ENCODE results near the gene CHCHD6. TPM values are rescaled to one million over a fixed set of nuclear protein-coding genes. Genes with fewer than 3 reads are reported as not detected.

Gene CHCHD6, protein sequence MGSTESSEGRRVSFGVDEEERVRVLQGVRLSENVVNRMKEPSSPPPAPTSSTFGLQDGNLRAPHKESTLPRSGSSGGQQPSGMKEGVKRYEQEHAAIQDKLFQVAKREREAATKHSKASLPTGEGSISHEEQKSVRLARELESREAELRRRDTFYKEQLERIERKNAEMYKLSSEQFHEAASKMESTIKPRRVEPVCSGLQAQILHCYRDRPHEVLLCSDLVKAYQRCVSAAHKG
- total RNA-seq, result 10.5 TPM
- 14.2 TPM for polyA plus RNA-seq
- long read RNA-seq, donor 1, partial matches to known transcripts, result 0 of 3 reads
- long read RNA-seq, donor 1, other reads (novel, unspliced or antisense), result 0 of 3 reads
- long read RNA-seq, donor 2, transcript CHCHD6-201 (8 exons, 1,006 nt), result major isoform, 7 of 7 reads
- long read RNA-seq, donor 2, partial matches to known transcripts, result 0 of 7 reads
- long read RNA-seq, donor 2, other reads (novel, unspliced or antisense), result 0 of 7 reads
- long read RNA-seq, donor 3, partial matches to known transcripts, result 7 of 10 reads
- long read RNA-seq, donor 3, other reads (novel, unspliced or antisense), result 0 of 10 reads
- long read RNA-seq, donor 4, partial matches to known transcripts, result 0 of 2 reads
- long read RNA-seq, donor 4, other reads (novel, unspliced or antisense), result 0 of 2 reads
- long read RNA-seq, donor 5, transcript CHCHD6-201 (8 exons, 1,006 nt), result major isoform, 5 of 15 reads
- long read RNA-seq, donor 5, partial matches to known transcripts, result 10 of 15 reads
- long read RNA-seq, donor 5, other reads (novel, unspliced or antisense), result 0 of 15 reads
- long read RNA-seq, donor 6, partial matches to known transcripts, result 0 of 4 reads
- long read RNA-seq, donor 6, other reads (novel, unspliced or antisense), result 0 of 4 reads
- long read RNA-seq, donor 7, partial matches to known transcripts, result 0 of 1 reads
- long read RNA-seq, donor 7, other reads (novel, unspliced or antisense), result 0 of 1 reads
- long read RNA-seq, donor 8, result 0 reads
- long read RNA-seq, donor 9, partial matches to known transcripts, result 0 of 2 reads
- long read RNA-seq, donor 9, other reads (novel, unspliced or antisense), result 0 of 2 reads
- long read RNA-seq, donor 10, partial matches to known transcripts, result 0 of 2 reads
- long read RNA-seq, donor 10, other reads (novel, unspliced or antisense), result 0 of 2 reads

DNA sequence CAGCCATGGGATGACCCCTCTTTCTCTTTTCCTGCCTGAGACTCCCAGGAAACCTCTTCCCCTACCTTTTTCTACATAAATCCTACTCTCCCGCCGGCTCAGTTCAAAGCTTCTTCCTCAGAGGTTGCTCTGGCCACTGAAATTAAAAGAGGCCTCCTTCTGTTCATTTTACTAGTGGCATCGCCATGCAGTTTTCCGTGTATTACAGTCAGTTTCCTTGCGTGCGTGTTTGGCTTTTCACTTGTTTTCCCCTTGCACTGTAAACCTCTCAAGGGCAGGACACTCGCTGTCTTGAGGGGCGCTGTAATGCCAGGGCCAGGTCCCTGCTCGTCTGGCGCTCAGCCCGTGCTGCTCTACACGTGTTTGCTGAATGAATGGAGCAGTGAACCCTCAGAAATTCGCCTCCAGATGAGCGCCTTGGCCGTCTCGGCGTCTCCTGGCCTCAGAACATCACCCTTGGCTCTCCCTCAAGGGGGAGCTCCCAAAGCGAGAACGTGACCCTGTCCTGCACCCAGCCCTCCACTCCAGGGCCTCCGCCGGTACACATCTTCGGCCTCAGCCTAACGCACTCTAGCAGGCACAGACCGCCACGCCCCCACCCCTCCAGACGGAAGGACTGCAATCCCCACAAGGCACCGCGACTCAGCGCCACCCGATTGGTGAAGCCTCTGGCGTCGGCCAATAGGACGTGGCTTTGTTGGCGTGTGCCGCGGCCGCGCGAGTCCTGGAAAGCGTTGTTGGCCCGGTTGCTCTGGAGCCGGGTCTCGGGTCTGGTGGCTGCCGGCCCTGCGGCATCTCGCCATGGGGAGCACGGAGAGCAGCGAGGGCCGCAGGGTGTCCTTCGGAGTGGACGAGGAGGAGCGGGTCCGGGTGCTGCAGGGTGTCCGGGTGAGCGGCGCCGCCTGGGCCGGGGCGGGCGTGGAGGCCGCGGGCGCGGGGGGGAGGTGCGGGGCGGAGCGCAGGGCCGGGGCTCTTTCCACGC lies at the start of gene CHCHD6:
TSS of gene CHCHD6 (plus strand) at position 729 of the 982 bp plus-strand sequence. CDS start at position 802, 73 bp downstream.
- Histone ChIP-seq H3K27me3 (ENCODE audit: control insufficient read depth in 2 of 2, insufficient read depth in 1 of 2, low read length in 1 of 2) (peaks cover 0 to 25% of the 10 kb centered on the region in 2 donors), H3K36me3 (ENCODE audit: control insufficient read depth in 2 of 2, insufficient read depth in 2 of 2, low read length in 1 of 2) (no peaks in the 10 kb centered on the region), H3K9me3 (ENCODE audit: control insufficient read depth in 2 of 2, insufficient read depth in 1 of 2, low read length in 1 of 2) (peaks cover 0 to 8% of the 10 kb centered on the region in 2 donors), H3K4me1 (ENCODE audit: control insufficient read depth in 2 of 2, insufficient read depth in 2 of 2, low read length in 2 of 2) (peaks cover 0 to 13% of the 10 kb centered on the region in 2 donors), H3K27ac (ENCODE audit: low read depth in 1 of 2, low read length in 1 of 2) (no peak within 1 kb of the TSS), H3K4me3 (ENCODE audit: low read length in 2 of 2) (peak within 1 kb of the TSS; percentile 66 to 74)
- DNase-seq (ENCODE audit: low read depth in 6 of 9, low spot score in 9 of 9), result peak; percentile 84 to 98 (median 93)
- WGBS, result 6% methylated on average over 69 of the region's 69 CpGs

DNA sequence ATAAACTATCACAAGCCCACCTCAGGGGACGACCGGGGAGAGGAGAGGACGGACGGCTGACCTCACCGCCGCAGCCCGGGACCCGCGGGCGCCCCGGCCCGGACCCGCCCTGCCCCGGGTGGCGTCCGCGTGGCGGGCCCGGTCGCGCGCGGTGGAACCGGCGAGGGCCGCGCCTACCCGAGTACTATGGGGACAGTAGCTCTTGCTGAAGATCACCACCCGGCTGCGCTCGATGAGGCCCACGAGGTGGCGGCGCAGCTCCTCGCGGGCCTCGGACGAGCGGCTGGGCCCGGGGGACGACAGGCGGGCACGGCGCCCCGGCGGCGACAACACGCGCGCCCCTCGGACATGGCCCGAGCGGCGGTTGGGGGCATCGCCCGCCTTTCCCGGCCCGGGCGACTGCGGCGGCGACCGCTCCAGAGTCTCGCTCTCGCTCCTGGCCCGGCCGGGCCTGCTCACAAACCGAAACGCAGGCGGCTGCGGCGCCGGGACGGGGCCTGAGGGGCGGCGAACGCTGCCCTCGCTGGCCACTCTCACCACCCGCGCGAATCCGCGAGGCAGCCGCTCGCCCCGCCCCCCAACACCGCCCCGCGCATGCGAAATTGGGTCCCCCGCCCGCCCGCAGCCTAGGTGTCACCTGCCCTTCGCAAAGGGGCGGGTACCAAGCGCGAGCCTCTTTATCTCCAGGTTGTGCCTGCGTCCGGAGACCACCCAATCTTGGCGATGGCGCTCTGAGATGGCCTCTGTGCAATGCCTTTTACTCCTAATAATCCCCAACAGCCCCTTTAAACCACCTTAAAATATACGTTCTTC lies 49.3 kb upstream of the CHCHD6 start, which contains the start of gene TXNRD3:
TSS of gene TXNRD3 (minus strand) at position 554 of the 813 bp plus-strand sequence.
- Histone ChIP-seq H3K9me3 (ENCODE audit: control insufficient read depth in 2 of 2, insufficient read depth in 1 of 2, low read length in 1 of 2) (peaks cover 0 to 17% of the 10 kb centered on the region in 2 donors), H3K36me3 (ENCODE audit: control insufficient read depth in 2 of 2, insufficient read depth in 2 of 2, low read length in 1 of 2) (no peaks in the 10 kb centered on the region), H3K27me3 (ENCODE audit: control insufficient read depth in 2 of 2, insufficient read depth in 1 of 2, low read length in 1 of 2) (no peaks in the 10 kb centered on the region), H3K27ac (ENCODE audit: low read depth in 1 of 2, low read length in 1 of 2) (peak within 1 kb of the TSS in 1 of 2 donors; percentile 4), H3K4me3 (ENCODE audit: low read length in 2 of 2) (peak within 1 kb of the TSS; percentile 49 to 85), H3K4me1 (ENCODE audit: control insufficient read depth in 2 of 2, insufficient read depth in 2 of 2, low read length in 2 of 2) (peaks cover 0 to 19% of the 10 kb centered on the region in 2 donors)
- DNase-seq (ENCODE audit: low read depth in 6 of 9, low spot score in 9 of 9), result peak in 7 of 9 donors; percentile 43 to 79 (median 58)
- under 1% methylated on average over 102 of the region's 102 CpGs for WGBS

DNA sequence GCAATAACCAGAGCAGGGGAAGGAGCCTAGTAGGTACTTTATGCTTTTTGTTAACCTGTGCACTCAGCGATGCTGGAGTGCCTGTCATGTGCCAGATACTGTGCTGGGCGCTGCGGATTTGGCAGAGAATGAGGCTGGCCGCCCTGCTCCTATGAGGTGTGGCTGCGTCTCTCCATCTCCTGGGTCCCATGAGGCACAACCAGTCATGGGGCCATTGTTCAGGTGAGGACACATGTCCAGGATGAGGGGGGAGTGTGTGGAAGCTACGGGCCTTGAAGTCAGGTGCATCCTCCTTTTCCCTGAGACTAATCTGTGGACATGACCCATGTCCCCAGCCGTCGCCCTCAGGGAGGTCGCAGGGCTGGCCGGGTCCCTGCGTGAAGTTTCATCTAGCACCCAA lies 48.2 kb upstream of the CHCHD6 start:
- H3K4me3 ChIP-seq (ENCODE audit: low read length in 2 of 2), result no peak overlapping the region
- no peak overlapping the region for H3K27ac ChIP-seq (ENCODE audit: low read depth in 1 of 2, low read length in 1 of 2)
- no peaks in the 10 kb centered on the region for H3K27me3 ChIP-seq (ENCODE audit: control insufficient read depth in 2 of 2, insufficient read depth in 1 of 2, low read length in 1 of 2)
- H3K9me3 ChIP-seq (ENCODE audit: control insufficient read depth in 2 of 2, insufficient read depth in 1 of 2, low read length in 1 of 2), result peaks cover 0 to 26% of the 10 kb centered on the region in 2 donors
- peaks cover 0 to 19% of the 10 kb centered on the region in 2 donors for H3K4me1 ChIP-seq (ENCODE audit: control insufficient read depth in 2 of 2, insufficient read depth in 2 of 2, low read length in 2 of 2)
- DNase-seq (ENCODE audit: low read depth in 6 of 9, low spot score in 9 of 9), result no peak
- H3K36me3 ChIP-seq (ENCODE audit: control insufficient read depth in 2 of 2, insufficient read depth in 2 of 2, low read length in 1 of 2), result no peaks in the 10 kb centered on the region
- 98% methylated on average over 11 of the region's 11 CpGs for WGBS

DNA sequence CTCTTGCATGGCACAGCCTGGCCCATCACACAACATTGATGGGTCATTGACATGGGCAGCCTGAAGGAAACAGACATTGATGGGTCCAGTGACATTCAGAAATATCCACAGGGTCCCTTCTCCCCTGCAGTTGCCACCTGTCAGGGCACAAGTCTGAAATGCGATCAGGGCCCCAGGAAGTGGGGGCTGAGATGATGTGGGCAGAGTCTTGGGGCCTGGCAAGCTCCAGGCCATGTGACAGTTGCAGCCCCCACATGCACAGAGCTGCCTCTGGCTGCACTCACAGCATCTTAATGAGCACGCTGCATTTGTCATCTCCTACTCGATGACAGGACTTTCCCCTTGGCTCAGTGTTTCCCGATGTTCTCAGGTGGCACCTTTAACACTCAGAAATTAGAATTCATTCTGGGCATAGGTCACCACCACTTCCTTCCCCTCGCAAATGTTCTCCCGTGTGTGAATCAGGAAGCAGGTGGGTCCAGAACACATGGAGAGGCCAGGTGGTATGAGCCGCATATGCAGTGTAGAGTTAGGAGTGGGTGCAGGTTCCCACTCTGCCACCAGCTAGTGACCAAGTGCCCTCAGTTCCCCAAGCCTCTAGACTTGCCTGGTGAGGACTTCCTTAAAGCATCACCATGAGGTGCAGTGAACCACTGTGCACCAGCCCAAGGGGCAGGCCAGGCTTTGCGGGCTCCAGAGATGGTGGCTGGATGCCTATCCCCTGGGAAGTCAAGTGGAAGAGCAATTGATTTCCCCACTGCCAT lies 47.5 kb upstream of the CHCHD6 start:
- no peak overlapping the region for H3K4me3 ChIP-seq (ENCODE audit: low read length in 2 of 2)
- H3K9me3 ChIP-seq (ENCODE audit: control insufficient read depth in 2 of 2, insufficient read depth in 1 of 2, low read length in 1 of 2), result peaks cover 0 to 26% of the 10 kb centered on the region in 2 donors
- whole genome bisulfite sequencing, result 34% methylated on average over 8 of the region's 8 CpGs

DNA sequence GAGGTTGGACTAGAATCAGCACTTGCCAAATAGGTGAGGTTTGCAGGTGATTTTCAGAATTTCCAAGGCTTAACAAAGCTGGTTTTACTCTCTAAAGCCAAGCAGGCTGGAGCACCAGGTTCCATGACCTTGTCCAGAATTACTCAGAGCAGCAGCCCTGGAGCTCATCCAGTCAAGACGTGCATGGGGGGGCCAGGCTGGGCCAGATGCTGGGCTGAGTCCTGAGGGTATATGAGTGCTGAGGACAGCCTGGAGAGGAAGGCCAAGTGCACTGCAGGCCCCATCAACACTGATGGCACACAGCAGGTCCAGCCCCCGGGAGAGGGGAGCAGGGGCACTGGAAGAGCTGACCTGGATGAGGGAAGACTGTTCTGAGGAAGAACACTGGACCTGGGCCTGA lies 46.1 kb upstream of the CHCHD6 start:
- Histone ChIP-seq H3K9me3 (ENCODE audit: control insufficient read depth in 2 of 2, insufficient read depth in 1 of 2, low read length in 1 of 2) (peaks cover 0 to 26% of the 10 kb centered on the region in 2 donors), H3K36me3 (ENCODE audit: control insufficient read depth in 2 of 2, insufficient read depth in 2 of 2, low read length in 1 of 2) (no peaks in the 10 kb centered on the region), H3K27me3 (ENCODE audit: control insufficient read depth in 2 of 2, insufficient read depth in 1 of 2, low read length in 1 of 2) (no peaks in the 10 kb centered on the region), H3K27ac (ENCODE audit: low read depth in 1 of 2, low read length in 1 of 2) (no peak overlapping the region), H3K4me3 (ENCODE audit: low read length in 2 of 2) (no peak overlapping the region), H3K4me1 (ENCODE audit: control insufficient read depth in 2 of 2, insufficient read depth in 2 of 2, low read length in 2 of 2) (peaks cover 0 to 19% of the 10 kb centered on the region in 2 donors)
- WGBS, result 95% methylated on average over 2 of the region's 2 CpGs
- DNase-seq (ENCODE audit: low read depth in 6 of 9, low spot score in 9 of 9), result no peak

More for the DNA sequence above, 47.5 kb upstream of the CHCHD6 start:
- H3K4me1 ChIP-seq (ENCODE audit: control insufficient read depth in 2 of 2, insufficient read depth in 2 of 2, low read length in 2 of 2), result peaks cover 0 to 19% of the 10 kb centered on the region in 2 donors
- H3K27me3 ChIP-seq (ENCODE audit: control insufficient read depth in 2 of 2, insufficient read depth in 1 of 2, low read length in 1 of 2), result no peaks in the 10 kb centered on the region
- no peaks in the 10 kb centered on the region for H3K36me3 ChIP-seq (ENCODE audit: control insufficient read depth in 2 of 2, insufficient read depth in 2 of 2, low read length in 1 of 2)
- H3K27ac ChIP-seq (ENCODE audit: low read depth in 1 of 2, low read length in 1 of 2), result no peak overlapping the region
- DNase-seq (ENCODE audit: low read depth in 6 of 9, low spot score in 9 of 9), result no peak

DNA sequence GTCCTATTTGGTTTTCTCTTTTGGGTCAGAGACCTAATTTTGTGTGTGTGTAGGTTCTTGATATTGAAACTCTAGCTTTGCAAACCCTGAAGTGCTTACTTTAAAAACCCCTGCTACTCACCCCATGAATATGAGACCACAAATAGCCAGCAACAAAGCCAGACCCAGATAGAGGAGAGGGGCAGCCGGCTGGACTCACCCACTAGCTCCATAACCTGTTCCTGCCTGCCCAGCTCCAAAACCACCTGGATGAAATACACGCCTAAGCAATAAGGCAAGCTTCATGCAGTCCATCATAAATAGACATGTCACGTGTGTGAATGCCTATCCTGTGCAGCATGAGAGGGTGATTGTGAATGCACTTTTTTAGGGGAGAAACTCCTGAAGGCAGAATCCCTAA lies 45.5 kb upstream of the CHCHD6 start:
- DNase-seq (ENCODE audit: low read depth in 6 of 9, low spot score in 9 of 9), result no peak
- Histone ChIP-seq H3K27me3 (ENCODE audit: control insufficient read depth in 2 of 2, insufficient read depth in 1 of 2, low read length in 1 of 2) (no peaks in the 10 kb centered on the region), H3K4me3 (ENCODE audit: low read length in 2 of 2) (no peak overlapping the region), H3K9me3 (ENCODE audit: control insufficient read depth in 2 of 2, insufficient read depth in 1 of 2, low read length in 1 of 2) (peaks cover 0 to 26% of the 10 kb centered on the region in 2 donors), H3K27ac (ENCODE audit: low read depth in 1 of 2, low read length in 1 of 2) (no peak overlapping the region), H3K36me3 (ENCODE audit: control insufficient read depth in 2 of 2, insufficient read depth in 2 of 2, low read length in 1 of 2) (no peaks in the 10 kb centered on the region), H3K4me1 (ENCODE audit: control insufficient read depth in 2 of 2, insufficient read depth in 2 of 2, low read length in 2 of 2) (peaks cover 0 to 19% of the 10 kb centered on the region in 2 donors)
- 93% methylated on average over 3 of the region's 3 CpGs for WGBS
